T-helper 1 cell treated with Interleukin-12 subunit alpha and Interleukin-12 subunit beta and Interleukin-4 antibody, amounts not matched to agents 30 μg/mL and 1 μg/mL, for 36 hours (primary cell): ENCODE measurements around the gene PRRC1.

Experiments
- H3K27ac Mint-ChIP-seq: one replicate; pipeline ENCODE4 v1.8.0; 2021; ENCODE audit warnings: mild to moderate bottlenecking, mixed read lengths
- H3K27me3 Mint-ChIP-seq: one replicate; pipeline ENCODE4 v1.8.0; 2021; ENCODE audit warnings: low read depth, mixed read lengths
- H3K36me3 Mint-ChIP-seq: one replicate; pipeline ENCODE4 v1.8.0; 2021; ENCODE audit warnings: low read depth, mixed read lengths
- H3K4me1 Mint-ChIP-seq: one replicate; pipeline ENCODE4 v1.8.0; 2021; ENCODE audit warnings: low read depth, mixed read lengths
- H3K4me3 Mint-ChIP-seq: one replicate; pipeline ENCODE4 v1.8.0; 2021; ENCODE audit warnings: mild to moderate bottlenecking, moderate library complexity, mixed read lengths
- H3K9me3 Mint-ChIP-seq: one replicate; pipeline ENCODE4 v1.8.0; 2021; ENCODE audit warnings: mixed read lengths

The PRRC1 gene

GRCh38 chr5:127517480-127518318 lies at the start of gene PRRC1:
Gene PRRC1 (plus strand): TSS chr5:127517640. CDS start chr5:127523480, 5,840 bp downstream.
- peak within 1 kb of the TSS; percentile 73 for H3K27ac Mint-ChIP-seq
- H3K4me3 Mint-ChIP-seq, result peak within 1 kb of the TSS; percentile 82
- H3K36me3 Mint-ChIP-seq, result peaks cover 29% of the 10 kb centered on the region
- H3K9me3 Mint-ChIP-seq, result peaks cover 9% of the 10 kb centered on the region
- peaks cover 2% of the 10 kb centered on the region for H3K27me3 Mint-ChIP-seq
- H3K4me1 Mint-ChIP-seq, result peaks cover 25% of the 10 kb centered on the region

- no peaks in the 10 kb centered on the region for H3K36me3 Mint-ChIP-seq
- H3K27me3 Mint-ChIP-seq, result peaks cover 16% of the 10 kb centered on the region
- no peak overlapping the region for H3K4me3 Mint-ChIP-seq
- no peak overlapping the region for H3K27ac Mint-ChIP-seq
- no peaks in the 10 kb centered on the region for H3K4me1 Mint-ChIP-seq
- H3K9me3 Mint-ChIP-seq, result no peaks in the 10 kb centered on the region
Observed at GRCh38 chr5:127471211-127471610, 46.2 kb upstream of the PRRC1 start.

- Mint-ChIP-seq H3K4me3 (no peak overlapping the region), H3K36me3 (no peaks in the 10 kb centered on the region), H3K27me3 (peaks cover 15% of the 10 kb centered on the region), H3K27ac (no peak overlapping the region), H3K9me3 (no peaks in the 10 kb centered on the region), H3K4me1 (no peaks in the 10 kb centered on the region)
Observed at GRCh38 chr5:127472700-127473099, 44.7 kb upstream of the PRRC1 start.

GRCh38 chr5:127486471-127486870 lies 31.0 kb upstream of the PRRC1 start:
- Mint-ChIP-seq H3K27me3 (peaks cover 30% of the 10 kb centered on the region), H3K36me3 (no peaks in the 10 kb centered on the region), H3K4me3 (no peak overlapping the region), H3K9me3 (no peaks in the 10 kb centered on the region), H3K4me1 (no peaks in the 10 kb centered on the region), H3K27ac (no peak overlapping the region)

- Mint-ChIP-seq H3K4me1 (no peaks in the 10 kb centered on the region), H3K4me3 (no peak overlapping the region), H3K9me3 (no peaks in the 10 kb centered on the region), H3K36me3 (no peaks in the 10 kb centered on the region), H3K27me3 (peaks cover 47% of the 10 kb centered on the region), H3K27ac (no peak overlapping the region)
Observed at GRCh38 chr5:127492854-127493738, 24.3 kb upstream of the PRRC1 start.

- Mint-ChIP-seq H3K27ac (no peak overlapping the region), H3K27me3 (peaks cover 32% of the 10 kb centered on the region), H3K4me3 (no peak overlapping the region), H3K9me3 (no peaks in the 10 kb centered on the region), H3K36me3 (no peaks in the 10 kb centered on the region), H3K4me1 (no peaks in the 10 kb centered on the region)
Observed at GRCh38 chr5:127498548-127498947, 18.9 kb upstream of the PRRC1 start.

GRCh38 chr5:127505905-127506304 lies 11.5 kb upstream of the PRRC1 start:
- Mint-ChIP-seq H3K36me3 (no peaks in the 10 kb centered on the region), H3K9me3 (no peaks in the 10 kb centered on the region), H3K27ac (no peak overlapping the region)

GRCh38 chr5:127506616-127507015 lies 10.8 kb upstream of the PRRC1 start:
- Mint-ChIP-seq H3K4me3 (no peak overlapping the region), H3K27me3 (peaks cover 41% of the 10 kb centered on the region), H3K27ac (no peak overlapping the region), H3K9me3 (no peaks in the 10 kb centered on the region), H3K36me3 (no peaks in the 10 kb centered on the region), H3K4me1 (no peaks in the 10 kb centered on the region)

More at GRCh38 chr5:127505905-127506304, 11.5 kb upstream of the PRRC1 start:
- Mint-ChIP-seq H3K4me1 (no peaks in the 10 kb centered on the region), H3K4me3 (no peak overlapping the region), H3K27me3 (peaks cover 38% of the 10 kb centered on the region)

- H3K36me3 Mint-ChIP-seq, result no peaks in the 10 kb centered on the region
- H3K9me3 Mint-ChIP-seq, result no peaks in the 10 kb centered on the region
- no peaks in the 10 kb centered on the region for H3K4me1 Mint-ChIP-seq
- no peak overlapping the region for H3K27ac Mint-ChIP-seq
- no peak overlapping the region for H3K4me3 Mint-ChIP-seq
- peaks cover 48% of the 10 kb centered on the region for H3K27me3 Mint-ChIP-seq
Observed at GRCh38 chr5:127508644-127509373, 8.6 kb upstream of the PRRC1 start.

- no peak overlapping the region for H3K27ac Mint-ChIP-seq
- H3K36me3 Mint-ChIP-seq, result peaks cover 1% of the 10 kb centered on the region
- peaks cover 6% of the 10 kb centered on the region for H3K4me1 Mint-ChIP-seq
- H3K9me3 Mint-ChIP-seq, result no peaks in the 10 kb centered on the region
- no peak overlapping the region for H3K4me3 Mint-ChIP-seq
- peaks cover 26% of the 10 kb centered on the region for H3K27me3 Mint-ChIP-seq
Observed at GRCh38 chr5:127513408-127513970, 4.0 kb upstream of the PRRC1 start.

GRCh38 chr5:127514816-127515215 lies 2.6 kb upstream of the PRRC1 start:
- H3K27ac Mint-ChIP-seq, result no peak overlapping the region
- no peak overlapping the region for H3K4me3 Mint-ChIP-seq
- H3K4me1 Mint-ChIP-seq, result peaks cover 16% of the 10 kb centered on the region
- H3K9me3 Mint-ChIP-seq, result no peaks in the 10 kb centered on the region
- H3K36me3 Mint-ChIP-seq, result peaks cover 7% of the 10 kb centered on the region
- H3K27me3 Mint-ChIP-seq, result peaks cover 16% of the 10 kb centered on the region

GRCh38 chr5:127515693-127516440 lies 1.6 kb upstream of the PRRC1 start:
- peaks cover 15% of the 10 kb centered on the region for H3K36me3 Mint-ChIP-seq
- peaks cover under 1% of the 10 kb centered on the region for H3K9me3 Mint-ChIP-seq
- H3K4me3 Mint-ChIP-seq, result peak overlapping the region; percentile 35
- H3K27ac Mint-ChIP-seq, result no peak overlapping the region
- peaks cover 14% of the 10 kb centered on the region for H3K27me3 Mint-ChIP-seq
- H3K4me1 Mint-ChIP-seq, result peaks cover 22% of the 10 kb centered on the region

- Mint-ChIP-seq H3K4me3 (peak overlapping the region; percentile 82), H3K36me3 (peaks cover 24% of the 10 kb centered on the region), H3K27ac (peak overlapping the region; percentile 73), H3K4me1 (peaks cover 25% of the 10 kb centered on the region), H3K27me3 (peaks cover 5% of the 10 kb centered on the region), H3K9me3 (peaks cover 9% of the 10 kb centered on the region)
Observed at GRCh38 chr5:127517110-127517479, 345 bp upstream of the PRRC1 start.
